HEK293 (cell line): ENCODE measurements around the gene SLC35G1.

Source experiments
- CTCF ChIA-PET: fragments of 350-600 bp; formaldehyde crosslinking; extraction: SDS; loops from one replicate; lab custom pipeline; 2021; ENCODE audit warnings: antibody characterized with exemption; lab: Yijun Ruan, JAX
- POLR2A ChIA-PET: fragments of 300-600 bp; formaldehyde crosslinking; extraction: SDS; loops from one replicate; lab custom pipeline; 2020; ENCODE audit warnings: antibody characterized with exemption, inconsistent platforms; lab: Yijun Ruan, JAX
- H3K27ac ChIP-seq: fragments of 200-500 bp; sonication (Bioruptor generic); 2 replicates; pipeline ENCODE4 v1.5.1; 2014; ENCODE audit warnings: low read depth, low read length, control low read depth, inconsistent platforms; ENCODE audit errors: extremely low read depth
- H3K36me3 ChIP-seq, 2 experiments: fragments of 200-500 bp in 1 of 2; sonication (Bioruptor generic) in 1 of 2; 1 replicate in 1 of 2; 2 replicates in 1 of 2; pipeline ENCODE4 v1.5.1; 2014 to 2017; ENCODE audit warnings: inconsistent platforms in 2 of 2, low read length in 2 of 2; ENCODE audit not compliant: control insufficient read depth in 2 of 2, insufficient read depth in 1 of 2
- H3K4me1 ChIP-seq: fragments of 200-500 bp; sonication (Bioruptor generic); 2 replicates; pipeline ENCODE4 v1.5.1; 2014; ENCODE audit warnings: mild to moderate bottlenecking, low read length, inconsistent platforms; ENCODE audit not compliant: control insufficient read depth, insufficient read depth
- H3K4me3 ChIP-seq: 2 replicates; pipeline ENCODE4 v1.5.1; 2011; ENCODE audit warnings: low read depth, mild to moderate bottlenecking, control low read depth, low read length, moderate library complexity
- H3K9me3 ChIP-seq: fragments of 200-500 bp; sonication (Bioruptor generic); 2 replicates; pipeline ENCODE4 v1.5.1; 2014; ENCODE audit warnings: low read depth, low read length, inconsistent platforms; ENCODE audit not compliant: control insufficient read depth, insufficient read depth
- SCRT1 ChIP-seq: fragments of 450-650 bp; formaldehyde crosslinking; IDR thresholded peaks from 2 replicates; pipeline ENCODE4 v1.5.1; 2016; ENCODE audit warnings: missing biosample characterization, missing genetic modification characterization, borderline replicate concordance
- SCRT2 ChIP-seq: fragments of 450-650 bp; formaldehyde crosslinking; IDR thresholded peaks from 2 replicates; pipeline ENCODE4 v1.5.1; 2016; ENCODE audit warnings: missing biosample characterization, missing genetic modification characterization
- ZNF148 ChIP-seq: fragments of 450-650 bp; formaldehyde crosslinking; IDR thresholded peaks from 2 replicates; pipeline ENCODE4 v1.5.0; 2017; ENCODE audit warnings: missing biosample characterization, missing genetic modification characterization, borderline replicate concordance
- ZNF155 ChIP-seq: fragments of 450-650 bp; formaldehyde crosslinking; IDR thresholded peaks from 2 replicates; pipeline ENCODE4 v1.5.1; 2016; ENCODE audit warnings: missing biosample characterization, missing genetic modification characterization
- ZNF239 ChIP-seq: fragments of 450-650 bp; formaldehyde crosslinking; IDR thresholded peaks from 2 replicates; pipeline ENCODE4 v1.5.1; 2016; ENCODE audit warnings: missing biosample characterization, missing genetic modification characterization
- ZNF274 ChIP-seq, 2 experiments: fragments of 200-500 bp in 1 of 2; fragments of 450-650 bp in 1 of 2; sonication (Bioruptor generic) in 1 of 2; formaldehyde crosslinking in 1 of 2; IDR thresholded peaks; 2 replicates each; pipeline versions ENCODE4 v1.5.1 to v1.6.1; 2014 to 2016; ENCODE audit warnings: borderline replicate concordance in 1 of 2, inconsistent platforms in 1 of 2, low read length in 1 of 2, missing biosample characterization in 1 of 2, missing genetic modification characterization in 1 of 2
- ZNF280C ChIP-seq: fragments of 450-650 bp; formaldehyde crosslinking; IDR thresholded peaks from 2 replicates; pipeline ENCODE4 v1.5.1; 2016; ENCODE audit warnings: missing biosample characterization, missing genetic modification characterization
- ZNF48 ChIP-seq: fragments of 450-650 bp; formaldehyde crosslinking; IDR thresholded peaks from 2 replicates; pipeline ENCODE4 v1.5.1; 2016; ENCODE audit warnings: missing biosample characterization, missing genetic modification characterization
- ZNF529 ChIP-seq: fragments of 450-650 bp; formaldehyde crosslinking; IDR thresholded peaks from 2 replicates; pipeline ENCODE4 v1.5.1; 2017; ENCODE audit warnings: missing genetic modification characterization, missing biosample characterization; ENCODE audit not compliant: insufficient replicate concordance
- ZNF558 ChIP-seq: fragments of 450-650 bp; formaldehyde crosslinking; IDR thresholded peaks from 2 replicates; pipeline ENCODE4 v1.5.1; 2016; ENCODE audit warnings: missing biosample characterization, missing genetic modification characterization
- ZNF610 ChIP-seq: fragments of 450-650 bp; formaldehyde crosslinking; IDR thresholded peaks from 2 replicates; pipeline ENCODE4 v1.5.1; 2016; ENCODE audit warnings: missing biosample characterization, missing genetic modification characterization, borderline replicate concordance
- ZNF704 ChIP-seq: fragments of 450-650 bp; formaldehyde crosslinking; IDR thresholded peaks from 2 replicates; pipeline ENCODE4 v1.5.1; 2016; ENCODE audit warnings: missing biosample characterization, missing genetic modification characterization
- ZSCAN4 ChIP-seq: fragments of 450-650 bp; formaldehyde crosslinking; IDR thresholded peaks from 2 replicates; pipeline ENCODE4 v1.5.1; 2017; ENCODE audit warnings: missing biosample characterization, missing genetic modification characterization

Gene SLC35G1

GRCh38 chr10:93852476-93853095 lies 41.2 kb upstream of the SLC35G1 start (continued):
- TF ChIP-seq ZSCAN4 = no peak

GRCh38 chr10:93854975-93855374 lies 38.8 kb upstream of the SLC35G1 start:
- H3K4me3 ChIP-seq = no peak overlapping the region
- TF ChIP-seq ZNF155 (tag by site-specific recombination) (no peak), ZNF558 (tag by site-specific recombination) (no peak), ZNF280C (tag by site-specific recombination) (no peak), ZNF48 (tag by site-specific recombination) (no peak), ZNF704 (tag by site-specific recombination) (no peak), ZNF529 (tag by site-specific recombination) (no peak), ZNF239 (tag by site-specific recombination) (no peak), ZNF610 (no peak), ZNF274 (IDR thresholded peaks at IDR 0.05; ENCODE audit: low read length) (no peak), ZNF274 (tag by site-specific recombination; IDR thresholded peaks at IDR 0.05; ENCODE audit: borderline replicate concordance) (no peak)
- no peaks in the 10 kb centered on the region for H3K4me1 ChIP-seq
- ChIA-PET POLR2A (interaction anchor here (0.5 kb wide), 1 partner anchor 303 kb away, joined by 3 read pairs; no protein-coding TSS in a partner anchor), CTCF (interaction anchor here (0.8 to 6.5 kb wide), 5 partner anchors 14 to 109 kb away, joined by 3 to 34 read pairs (median 4); no protein-coding TSS in a partner anchor)
- no peaks in the 10 kb centered on the region for H3K36me3 ChIP-seq
- H3K27ac ChIP-seq = no peak overlapping the region
- no peaks in the 10 kb centered on the region for H3K9me3 ChIP-seq

GRCh38 chr10:93856349-93857145 lies 37.2 kb upstream of the SLC35G1 start:
- ChIA-PET POLR2A (no interaction called here), CTCF (interaction anchor here (2.3 to 6.5 kb wide), 5 partner anchors 12 to 302 kb away, joined by 8 to 34 read pairs (median 18); partner anchors contain the start of gene FRA10AC1)
- TF ChIP-seq SCRT1 = peak; percentile 52; the same call in 1 of the 2 replicates
- TF ChIP-seq SCRT2 (tag by site-specific recombination) = peak; percentile 91
- TF ChIP-seq ZNF148 = no peak
- no peaks in the 10 kb centered on the region for H3K9me3 ChIP-seq
- no peak overlapping the region for H3K4me3 ChIP-seq
- H3K27ac ChIP-seq = no peak overlapping the region
- no peaks in the 10 kb centered on the region for H3K4me1 ChIP-seq
- H3K36me3 ChIP-seq = no peaks in the 10 kb centered on the region
